ENCODE measurements around the gene F11R. TPM values are rescaled to one million over a fixed set of nuclear protein-coding genes. Genes with fewer than 3 reads are reported as not detected.

The F11R gene
- total and polyA plus RNA-seq, 4 donors = 25.8 to 80.4 (median 45.6) TPM

DNA sequence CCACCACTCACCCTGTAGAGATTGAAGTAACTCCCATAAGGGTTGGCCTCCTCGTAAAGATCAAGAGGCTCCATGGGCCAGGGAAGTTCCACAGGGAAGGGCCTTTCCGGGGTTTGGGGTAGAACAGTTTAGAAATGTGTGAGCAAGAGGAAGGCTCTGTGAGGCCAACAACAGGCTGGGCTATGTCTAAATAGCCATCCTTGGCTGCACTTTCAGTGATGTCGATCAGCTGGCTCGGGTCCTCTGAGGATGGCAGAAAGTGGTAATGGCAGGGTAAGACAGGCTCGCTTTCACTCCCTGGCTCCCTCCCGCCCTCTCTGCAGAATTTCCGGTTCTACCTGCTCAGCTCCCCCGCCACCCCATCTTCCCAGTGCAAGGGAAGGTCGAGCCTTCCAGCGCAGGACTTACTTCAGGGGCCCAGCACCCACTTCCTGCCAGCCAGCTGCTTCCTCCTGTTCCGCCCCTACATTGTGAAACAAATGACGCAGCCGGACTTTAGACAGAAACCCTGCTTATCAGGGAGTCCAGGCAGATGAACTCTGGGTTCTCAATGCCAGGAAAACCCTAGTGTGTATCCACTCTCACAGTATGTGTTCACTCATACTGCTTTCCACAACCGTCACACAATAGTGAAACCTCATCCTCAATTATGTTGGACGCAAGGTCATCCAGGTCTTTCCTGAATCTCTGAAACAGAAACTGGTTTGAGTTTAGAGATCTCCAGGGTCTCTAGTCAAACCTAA is 7.3 kb downstream of the F11R start (continued):
- TF ChIP-seq, protein P1, sequence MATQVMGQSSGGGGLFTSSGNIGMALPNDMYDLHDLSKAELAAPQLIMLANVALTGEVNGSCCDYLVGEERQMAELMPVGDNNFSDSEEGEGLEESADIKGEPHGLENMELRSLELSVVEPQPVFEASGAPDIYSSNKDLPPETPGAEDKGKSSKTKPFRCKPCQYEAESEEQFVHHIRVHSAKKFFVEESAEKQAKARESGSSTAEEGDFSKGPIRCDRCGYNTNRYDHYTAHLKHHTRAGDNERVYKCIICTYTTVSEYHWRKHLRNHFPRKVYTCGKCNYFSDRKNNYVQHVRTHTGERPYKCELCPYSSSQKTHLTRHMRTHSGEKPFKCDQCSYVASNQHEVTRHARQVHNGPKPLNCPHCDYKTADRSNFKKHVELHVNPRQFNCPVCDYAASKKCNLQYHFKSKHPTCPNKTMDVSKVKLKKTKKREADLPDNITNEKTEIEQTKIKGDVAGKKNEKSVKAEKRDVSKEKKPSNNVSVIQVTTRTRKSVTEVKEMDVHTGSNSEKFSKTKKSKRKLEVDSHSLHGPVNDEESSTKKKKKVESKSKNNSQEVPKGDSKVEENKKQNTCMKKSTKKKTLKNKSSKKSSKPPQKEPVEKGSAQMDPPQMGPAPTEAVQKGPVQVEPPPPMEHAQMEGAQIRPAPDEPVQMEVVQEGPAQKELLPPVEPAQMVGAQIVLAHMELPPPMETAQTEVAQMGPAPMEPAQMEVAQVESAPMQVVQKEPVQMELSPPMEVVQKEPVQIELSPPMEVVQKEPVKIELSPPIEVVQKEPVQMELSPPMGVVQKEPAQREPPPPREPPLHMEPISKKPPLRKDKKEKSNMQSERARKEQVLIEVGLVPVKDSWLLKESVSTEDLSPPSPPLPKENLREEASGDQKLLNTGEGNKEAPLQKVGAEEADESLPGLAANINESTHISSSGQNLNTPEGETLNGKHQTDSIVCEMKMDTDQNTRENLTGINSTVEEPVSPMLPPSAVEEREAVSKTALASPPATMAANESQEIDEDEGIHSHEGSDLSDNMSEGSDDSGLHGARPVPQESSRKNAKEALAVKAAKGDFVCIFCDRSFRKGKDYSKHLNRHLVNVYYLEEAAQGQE (IDR thresholded peaks at IDR 0.05) = peak; percentile 90
- TF ChIP-seq FOXA2 (IDR thresholded peaks at IDR 0.05) (peak; percentile 77), HNF4G (IDR thresholded peaks at IDR 0.05) (peak; percentile 99)

DNA sequence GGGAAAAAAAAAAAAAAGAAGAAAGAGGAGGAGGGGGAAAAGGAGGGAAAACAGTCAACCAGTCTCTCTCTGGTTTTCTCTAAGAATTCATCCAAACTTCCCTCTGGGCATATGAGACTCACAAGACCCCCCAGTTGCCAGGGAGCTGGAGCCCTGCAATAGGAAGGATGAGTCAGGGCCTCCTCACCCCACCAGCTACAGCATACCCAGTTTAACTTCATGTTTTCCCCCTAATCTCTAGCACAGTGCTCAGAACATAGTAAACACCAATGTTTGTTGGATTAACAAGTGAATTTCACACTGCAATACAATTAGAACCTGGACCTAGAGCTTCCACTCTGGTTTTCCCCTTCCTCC is 7.8 kb downstream of the F11R start:
- Histone ChIP-seq H3K9ac (ENCODE audit: low read depth in 1 of 2, low read length in 2 of 2) (peak overlapping the region; percentile 55 to 68), H3K27ac (ENCODE audit: low read depth in 1 of 2, low read length in 2 of 2) (peak overlapping the region; percentile 97 to 99), H3K4me3 (ENCODE audit: low read depth in 1 of 3, low read length in 3 of 3) (peak overlapping the region; percentile 30 to 37 (median 31)), H3K36me3 (ENCODE audit: control insufficient read depth in 4 of 4, insufficient read depth in 3 of 4, low read depth in 1 of 4, low read length in 3 of 4) (no peaks in the 10 kb centered on the region), H3K27me3 (ENCODE audit: control insufficient read depth in 4 of 4, insufficient read depth in 4 of 4, low read length in 3 of 4) (no peaks in the 10 kb centered on the region), H3K9me3 (ENCODE audit: control insufficient read depth in 4 of 4, low read length in 3 of 4) (no peaks in the 10 kb centered on the region), H3K4me1 (ENCODE audit: control insufficient read depth in 4 of 4, insufficient read depth in 4 of 4, low read length in 3 of 4) (peaks cover 8 to 30% (median 14%) of the 10 kb centered on the region in 4 donors)
- no peak for DNase-seq (ENCODE audit: low spot score)
- TF ChIP-seq HNF4G (IDR thresholded peaks at IDR 0.05) = no peak
- TF ChIP-seq, protein P2, sequence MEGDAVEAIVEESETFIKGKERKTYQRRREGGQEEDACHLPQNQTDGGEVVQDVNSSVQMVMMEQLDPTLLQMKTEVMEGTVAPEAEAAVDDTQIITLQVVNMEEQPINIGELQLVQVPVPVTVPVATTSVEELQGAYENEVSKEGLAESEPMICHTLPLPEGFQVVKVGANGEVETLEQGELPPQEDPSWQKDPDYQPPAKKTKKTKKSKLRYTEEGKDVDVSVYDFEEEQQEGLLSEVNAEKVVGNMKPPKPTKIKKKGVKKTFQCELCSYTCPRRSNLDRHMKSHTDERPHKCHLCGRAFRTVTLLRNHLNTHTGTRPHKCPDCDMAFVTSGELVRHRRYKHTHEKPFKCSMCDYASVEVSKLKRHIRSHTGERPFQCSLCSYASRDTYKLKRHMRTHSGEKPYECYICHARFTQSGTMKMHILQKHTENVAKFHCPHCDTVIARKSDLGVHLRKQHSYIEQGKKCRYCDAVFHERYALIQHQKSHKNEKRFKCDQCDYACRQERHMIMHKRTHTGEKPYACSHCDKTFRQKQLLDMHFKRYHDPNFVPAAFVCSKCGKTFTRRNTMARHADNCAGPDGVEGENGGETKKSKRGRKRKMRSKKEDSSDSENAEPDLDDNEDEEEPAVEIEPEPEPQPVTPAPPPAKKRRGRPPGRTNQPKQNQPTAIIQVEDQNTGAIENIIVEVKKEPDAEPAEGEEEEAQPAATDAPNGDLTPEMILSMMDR (IDR thresholded peaks at IDR 0.05; ENCODE audit: low read depth, low read length, missing input control) = no peak
- TF ChIP-seq JUND (IDR thresholded peaks at IDR 0.05) = peak in 1 of 2 donors; percentile 11
- TF ChIP-seq YY1 (IDR thresholded peaks at IDR 0.05) = no peak

DNA sequence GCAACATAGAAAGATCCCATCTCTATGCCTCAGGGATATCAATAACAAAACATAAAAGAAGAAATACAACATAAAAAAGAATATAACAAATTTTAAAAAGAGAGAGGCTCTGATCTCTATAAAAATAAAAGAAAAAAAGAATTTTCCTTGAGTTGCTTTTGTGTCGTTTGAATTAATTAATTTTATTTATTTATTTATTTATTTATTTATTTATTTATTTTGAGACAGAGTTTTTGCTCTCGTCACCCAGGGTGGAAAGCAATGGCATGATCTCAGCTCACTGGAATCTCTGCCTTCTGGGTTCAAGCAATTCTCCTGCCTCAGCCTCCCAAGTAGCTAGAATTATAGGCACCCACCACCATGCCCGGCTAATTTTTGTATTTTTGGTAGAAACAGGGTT is 8.5 kb downstream of the F11R start:
- WGBS = 79% methylated on average over 3 of the region's 3 CpGs
- H3K36me3 ChIP-seq (ENCODE audit: control insufficient read depth in 4 of 4, insufficient read depth in 3 of 4, low read depth in 1 of 4, low read length in 3 of 4) = peaks cover 0 to 4% (median 0%) of the 10 kb centered on the region in 4 donors
- no peaks in the 10 kb centered on the region for H3K9me3 ChIP-seq (ENCODE audit: control insufficient read depth in 4 of 4, low read length in 3 of 4)
- DNase-seq (ENCODE audit: low spot score) = no peak
- H3K4me3 ChIP-seq (ENCODE audit: low read depth in 1 of 3, low read length in 3 of 3) = no peak overlapping the region
- H3K9ac ChIP-seq (ENCODE audit: low read depth in 1 of 2, low read length in 2 of 2) = peak overlapping the region; percentile 55 to 68
- H3K27ac ChIP-seq (ENCODE audit: low read depth in 1 of 2, low read length in 2 of 2) = peak overlapping the region; percentile 97 to 99
- H3K4me1 ChIP-seq (ENCODE audit: control insufficient read depth in 4 of 4, insufficient read depth in 4 of 4, low read length in 3 of 4) = peaks cover 3 to 26% (median 12%) of the 10 kb centered on the region in 4 donors
- H3K27me3 ChIP-seq (ENCODE audit: control insufficient read depth in 4 of 4, insufficient read depth in 4 of 4, low read length in 3 of 4) = no peaks in the 10 kb centered on the region
- TF ChIP-seq, protein P3, sequence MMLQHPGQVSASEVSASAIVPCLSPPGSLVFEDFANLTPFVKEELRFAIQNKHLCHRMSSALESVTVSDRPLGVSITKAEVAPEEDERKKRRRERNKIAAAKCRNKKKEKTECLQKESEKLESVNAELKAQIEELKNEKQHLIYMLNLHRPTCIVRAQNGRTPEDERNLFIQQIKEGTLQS (IDR thresholded peaks at IDR 0.05) = no peak
- TF ChIP-seq YY1 (IDR thresholded peaks at IDR 0.05) (no peak), TAF1 (conservative IDR thresholded peaks at IDR 0.05) (no peak), RXRA (IDR thresholded peaks at IDR 0.05) (no peak), FOXA2 (IDR thresholded peaks at IDR 0.05) (no peak), HNF4G (IDR thresholded peaks at IDR 0.05) (no peak), GABPA (IDR thresholded peaks at IDR 0.05 in 1 of 2, conservative IDR thresholded peaks at IDR 0.05 in 1 of 2) (no peak), JUND (IDR thresholded peaks at IDR 0.05) (no peak), EGR1 (IDR thresholded peaks at IDR 0.05; ENCODE audit: low read depth in 2 of 2) (no peak), FOXA1 (IDR thresholded peaks at IDR 0.05) (no peak)
- TF ChIP-seq, protein P2 (IDR thresholded peaks at IDR 0.05; ENCODE audit: low read depth, low read length, missing input control) = no peak
- TF ChIP-seq, protein P4, sequence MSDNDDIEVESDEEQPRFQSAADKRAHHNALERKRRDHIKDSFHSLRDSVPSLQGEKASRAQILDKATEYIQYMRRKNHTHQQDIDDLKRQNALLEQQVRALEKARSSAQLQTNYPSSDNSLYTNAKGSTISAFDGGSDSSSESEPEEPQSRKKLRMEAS (IDR thresholded peaks at IDR 0.05) = no peak
- TF ChIP-seq, protein P1 (IDR thresholded peaks at IDR 0.05) = no peak
- TF ChIP-seq, protein P5, sequence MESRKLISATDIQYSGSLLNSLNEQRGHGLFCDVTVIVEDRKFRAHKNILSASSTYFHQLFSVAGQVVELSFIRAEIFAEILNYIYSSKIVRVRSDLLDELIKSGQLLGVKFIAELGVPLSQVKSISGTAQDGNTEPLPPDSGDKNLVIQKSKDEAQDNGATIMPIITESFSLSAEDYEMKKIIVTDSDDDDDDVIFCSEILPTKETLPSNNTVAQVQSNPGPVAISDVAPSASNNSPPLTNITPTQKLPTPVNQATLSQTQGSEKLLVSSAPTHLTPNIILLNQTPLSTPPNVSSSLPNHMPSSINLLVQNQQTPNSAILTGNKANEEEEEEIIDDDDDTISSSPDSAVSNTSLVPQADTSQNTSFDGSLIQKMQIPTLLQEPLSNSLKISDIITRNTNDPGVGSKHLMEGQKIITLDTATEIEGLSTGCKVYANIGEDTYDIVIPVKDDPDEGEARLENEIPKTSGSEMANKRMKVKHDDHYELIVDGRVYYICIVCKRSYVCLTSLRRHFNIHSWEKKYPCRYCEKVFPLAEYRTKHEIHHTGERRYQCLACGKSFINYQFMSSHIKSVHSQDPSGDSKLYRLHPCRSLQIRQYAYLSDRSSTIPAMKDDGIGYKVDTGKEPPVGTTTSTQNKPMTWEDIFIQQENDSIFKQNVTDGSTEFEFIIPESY (IDR thresholded peaks at IDR 0.05) = no peak

Data from liver (tissue), 9 donors.